K562 (cell line): Measurements from ENCODE around the gene RXFP1. TPM values are rescaled to one million over a fixed set of nuclear protein-coding genes. Genes with fewer than 3 reads are reported as not detected.
A peak's percentile ranks its signal among the peaks of the same experiment; 100 is the strongest.

Experiments
- ADNP ChIP-seq: fragments of 200-800 bp; sonication (Bioruptor generic); IDR thresholded peaks from 2 replicates; pipeline ENCODE4 v1.6.1; 2016; ENCODE audit warnings: missing genetic modification characterization, missing compliant biosample characterization
- ATF7 ChIP-seq: fragments of 450-650 bp; IDR thresholded peaks from 2 replicates; pipeline ENCODE4 v1.7.1; 2014; ENCODE audit warnings: mild to moderate bottlenecking, moderate library complexity
- CBX3 ChIP-seq, 2 experiments: IDR thresholded peaks; 1 replicate in 1 of 2; 2 replicates in 1 of 2; pipeline ENCODE4 v1.6.1; 2012; ENCODE audit warnings: inconsistent platforms in 2 of 2, low read length in 2 of 2, borderline replicate concordance in 1 of 2, control low read depth in 1 of 2
- CEBPG ChIP-seq, 3 experiments: fragments of 200-800 bp in 1 of 3; sonication (Bioruptor generic) in 1 of 3; sonication (generic) in 1 of 3; formaldehyde crosslinking in 1 of 3; IDR thresholded peaks in 2 of 3; conservative IDR thresholded peaks in 1 of 3; 2 replicates each; pipeline versions ENCODE4 v1.6.1 to v1.8.0; 2016 to 2022; ENCODE audit warnings: missing compliant biosample characterization in 2 of 3, missing genetic modification characterization in 2 of 3, mild to moderate bottlenecking in 1 of 3, missing genetic modification reagents in 1 of 3
- CXXC5 ChIP-seq: fragments of 250-450 bp; sonication (Bioruptor Pico); IDR thresholded peaks from 2 replicates; pipeline ENCODE4 v1.8.0; 2022; ENCODE audit warnings: inconsistent platforms, mild to moderate bottlenecking, moderate library complexity
- EHMT2 ChIP-seq: fragments of 450-650 bp; IDR thresholded peaks from 2 replicates; pipeline ENCODE4 v1.6.1; 2018; ENCODE audit warnings: antibody characterized with exemption
- KAT8 ChIP-seq: fragments of 450-650 bp; IDR thresholded peaks from 2 replicates; pipeline ENCODE4 v1.6.1; 2016; ENCODE audit warnings: low read depth, mild to moderate bottlenecking
- MIER1 ChIP-seq: fragments of 450-650 bp; IDR thresholded peaks from 2 replicates; pipeline ENCODE4 v1.6.1; 2016; ENCODE audit warnings: antibody characterized with exemption, mild to moderate bottlenecking, low read depth
- PHF20 ChIP-seq: fragments of 450-650 bp; IDR thresholded peaks from 2 replicates; pipeline ENCODE4 v1.6.1; 2018; ENCODE audit not compliant: partially characterized antibody
- SMAD4 ChIP-seq: fragments of 250-450 bp; sonication (Bioruptor Pico); conservative IDR thresholded peaks from 2 replicates; pipeline ENCODE4 v1.8.0; 2021; ENCODE audit warnings: inconsistent platforms, mild to moderate bottlenecking, moderate library complexity
- TFAM ChIP-seq: fragments of 250-450 bp; sonication (Bioruptor Pico); conservative IDR thresholded peaks from 2 replicates; pipeline ENCODE4 v1.5.0; 2021; ENCODE audit warnings: mild to moderate bottlenecking, moderate library complexity
- THRB ChIP-seq: fragments of 450-650 bp; formaldehyde crosslinking; conservative IDR thresholded peaks from 2 replicates; pipeline ENCODE4 v1.4.0; 2022; ENCODE audit warnings: mild to moderate bottlenecking, missing genetic modification characterization
- U2AF2 ChIP-seq: fragments of 200-400 bp; formaldehyde crosslinking; optimal IDR thresholded peaks from 2 replicates; pipeline ENCODE3; 2017; ENCODE audit warnings: low read depth, mild to moderate bottlenecking, low read length
- ZBTB5 ChIP-seq: fragments of 450-650 bp; IDR thresholded peaks from 2 replicates; pipeline ENCODE4 v1.6.1; 2017; ENCODE audit warnings: antibody characterized with exemption
- ZEB2 ChIP-seq: fragments of 450-650 bp; IDR thresholded peaks from 2 replicates; pipeline ENCODE4 v1.6.1; 2016
- ZFX ChIP-seq: sonication (generic); formaldehyde crosslinking; IDR thresholded peaks from 2 replicates; pipeline ENCODE4 v1.8.0; 2022; ENCODE audit warnings: mild to moderate bottlenecking, missing genetic modification reagents, moderate library complexity
- ZNF217 ChIP-seq: sonication (generic); formaldehyde crosslinking; IDR thresholded peaks from 2 replicates; pipeline ENCODE4 v1.8.0; 2022; ENCODE audit warnings: mild to moderate bottlenecking, missing genetic modification reagents
- polyA plus RNA-seq, 8 experiments: library from polyadenylated mRNA; depleted of rRNA in 4 of 8; stranded (reverse) in 5 of 8; unstranded in 3 of 8; fragments of >200 nt; fragmentation: Nextera tagmentation in 2 of 8; fragmentation: Illumina TruSeq in 1 of 8; extraction: Ambion mirVana in 2 of 8; extraction: Trizol in 1 of 8; gene quantifications; 2 replicates each; pipeline versions ENCODE4 v1.2.1 to v1.2.3, GENCODE V29; 2011 to 2014; ENCODE audit warnings: inconsistent platforms in 1 of 8, missing spikeins in 1 of 8
- total RNA-seq, 7 experiments: library from RNA; depleted of rRNA in 6 of 7; stranded (reverse); fragments of >200 nt in 6 of 7; fragmentation: Illumina TruSeq in 2 of 7; extraction: Trizol in 2 of 7; gene quantifications; 2 replicates each; pipeline versions ENCODE4 v1.2.1 to v1.2.3, GENCODE V29; 2011 to 2021; ENCODE audit warnings: low replicate concordance in 1 of 7
- TF ChIP-seq, protein P1 (sequence below): sonication (generic); formaldehyde crosslinking; IDR thresholded peaks from 2 replicates; pipeline ENCODE4 v1.5.0; 2020; ENCODE audit warnings: missing genetic modification reagents
- TF ChIP-seq, protein P2 (sequence below): fragments of 200-400 bp; formaldehyde crosslinking; IDR thresholded peaks from 2 replicates; pipeline ENCODE4 v1.6.1; 2017; ENCODE audit warnings: mild to moderate bottlenecking, low read depth, low read length, moderate library complexity
- TF ChIP-seq, protein P3 (sequence below): sonication (generic); formaldehyde crosslinking; IDR thresholded peaks from 2 replicates; pipeline ENCODE4 v1.8.0; 2022; ENCODE audit warnings: mild to moderate bottlenecking, low read depth, missing genetic modification reagents

The RXFP1 gene
- total and polyA plus RNA-seq, 9 of the 15 experiments (the other 6 are each of a cell fraction or from before 2014, with no cell fraction given) = 0.03 to 0.06 (median 0.04) TPM; not detected in 6

DNA sequence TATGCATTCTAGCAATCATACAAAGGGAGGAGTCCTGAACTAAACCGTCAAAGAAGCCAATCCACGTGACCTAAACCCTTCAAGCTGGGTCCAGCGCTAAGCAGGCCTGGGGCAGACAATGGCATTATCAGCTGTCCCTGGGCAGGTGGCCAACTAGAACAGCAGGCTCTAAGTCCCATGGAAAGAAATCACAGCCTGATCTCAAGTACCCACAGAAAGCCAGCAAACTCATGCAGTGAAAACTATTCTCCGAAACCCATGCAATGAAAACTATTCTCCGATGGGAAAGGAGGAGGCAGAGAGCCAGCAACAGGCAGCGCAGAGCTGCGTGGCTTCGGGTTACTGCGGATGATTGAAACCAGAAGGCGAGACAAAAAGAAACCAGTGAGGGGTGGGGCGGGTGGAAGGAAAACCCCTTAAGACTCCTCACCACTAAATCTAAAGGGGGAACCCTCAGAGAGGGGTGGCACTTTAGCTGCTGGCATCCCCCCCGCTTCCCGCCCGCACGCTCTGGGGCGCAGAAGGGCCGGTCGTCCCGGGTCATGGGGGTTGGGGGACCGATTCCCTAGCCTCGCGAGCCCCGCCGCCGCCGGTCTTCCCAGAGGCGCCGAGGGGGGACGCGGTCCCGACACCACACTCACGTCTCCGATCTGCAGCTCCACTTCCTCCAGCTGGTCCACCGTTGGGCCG is 149.4 kb downstream of the RXFP1 start (continued):
- TF ChIP-seq CEBPG (CRISPR knock-in tag; IDR thresholded peaks at IDR 0.05) (no peak), CEBPG (tag; conservative IDR thresholded peaks at IDR 0.05 in 1 of 2, IDR thresholded peaks at IDR 0.05 in 1 of 2) (no peak), ADNP (tag) (no peak), ATF7 (no peak), THRB (CRISPR knock-in tag) (no peak), CXXC5 (peak; percentile 30), TFAM (CRISPR knock-in tag) (no peak), PHF20 (no peak), ZNF217 (CRISPR knock-in tag) (no peak), SMAD4 (0 out of 2 replicates have a peak, but pooled peaks have one; percentile 8), EHMT2 (no peak), U2AF2 (no peak), CBX3 (IDR thresholded peaks at IDR 0.05; ENCODE audit: borderline replicate concordance in 1 of 2, low read length in 2 of 2) (no peak), ZBTB5 (no peak), KAT8 (no peak), MIER1 (no peak), ZEB2 (no peak), ZFX (CRISPR knock-in tag) (peak; percentile 36; the same call in 1 of the 2 replicates)
- TF ChIP-seq, protein P1, sequence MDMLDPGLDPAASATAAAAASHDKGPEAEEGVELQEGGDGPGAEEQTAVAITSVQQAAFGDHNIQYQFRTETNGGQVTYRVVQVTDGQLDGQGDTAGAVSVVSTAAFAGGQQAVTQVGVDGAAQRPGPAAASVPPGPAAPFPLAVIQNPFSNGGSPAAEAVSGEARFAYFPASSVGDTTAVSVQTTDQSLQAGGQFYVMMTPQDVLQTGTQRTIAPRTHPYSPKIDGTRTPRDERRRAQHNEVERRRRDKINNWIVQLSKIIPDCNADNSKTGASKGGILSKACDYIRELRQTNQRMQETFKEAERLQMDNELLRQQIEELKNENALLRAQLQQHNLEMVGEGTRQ = peak; percentile 53; the same call in 1 of the 2 replicates
- TF ChIP-seq, protein P2, sequence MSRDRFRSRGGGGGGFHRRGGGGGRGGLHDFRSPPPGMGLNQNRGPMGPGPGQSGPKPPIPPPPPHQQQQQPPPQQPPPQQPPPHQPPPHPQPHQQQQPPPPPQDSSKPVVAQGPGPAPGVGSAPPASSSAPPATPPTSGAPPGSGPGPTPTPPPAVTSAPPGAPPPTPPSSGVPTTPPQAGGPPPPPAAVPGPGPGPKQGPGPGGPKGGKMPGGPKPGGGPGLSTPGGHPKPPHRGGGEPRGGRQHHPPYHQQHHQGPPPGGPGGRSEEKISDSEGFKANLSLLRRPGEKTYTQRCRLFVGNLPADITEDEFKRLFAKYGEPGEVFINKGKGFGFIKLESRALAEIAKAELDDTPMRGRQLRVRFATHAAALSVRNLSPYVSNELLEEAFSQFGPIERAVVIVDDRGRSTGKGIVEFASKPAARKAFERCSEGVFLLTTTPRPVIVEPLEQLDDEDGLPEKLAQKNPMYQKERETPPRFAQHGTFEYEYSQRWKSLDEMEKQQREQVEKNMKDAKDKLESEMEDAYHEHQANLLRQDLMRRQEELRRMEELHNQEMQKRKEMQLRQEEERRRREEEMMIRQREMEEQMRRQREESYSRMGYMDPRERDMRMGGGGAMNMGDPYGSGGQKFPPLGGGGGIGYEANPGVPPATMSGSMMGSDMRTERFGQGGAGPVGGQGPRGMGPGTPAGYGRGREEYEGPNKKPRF = no peak
- TF ChIP-seq, protein P3, sequence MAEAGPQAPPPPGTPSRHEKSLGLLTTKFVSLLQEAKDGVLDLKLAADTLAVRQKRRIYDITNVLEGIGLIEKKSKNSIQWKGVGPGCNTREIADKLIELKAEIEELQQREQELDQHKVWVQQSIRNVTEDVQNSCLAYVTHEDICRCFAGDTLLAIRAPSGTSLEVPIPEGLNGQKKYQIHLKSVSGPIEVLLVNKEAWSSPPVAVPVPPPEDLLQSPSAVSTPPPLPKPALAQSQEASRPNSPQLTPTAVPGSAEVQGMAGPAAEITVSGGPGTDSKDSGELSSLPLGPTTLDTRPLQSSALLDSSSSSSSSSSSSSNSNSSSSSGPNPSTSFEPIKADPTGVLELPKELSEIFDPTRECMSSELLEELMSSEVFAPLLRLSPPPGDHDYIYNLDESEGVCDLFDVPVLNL = 0 out of 2 replicates have a peak, but pooled peaks have one; percentile 7
